GM12864 (cell line): ENCODE measurements around the gene KRT3.

Experiments used
- DNase-seq: peaks from one replicate; pipeline ENCODE4 v3.0.0-alpha.2; 2011; ENCODE audit warnings: low read depth
- H3K4me3 ChIP-seq: 2 replicates; pipeline ENCODE4 v1.5.1; 2011; ENCODE audit warnings: mild to moderate bottlenecking, low read depth, low read length, control low read depth
- CTCF ChIP-seq: IDR thresholded peaks from 2 replicates; pipeline ENCODE4 v1.5.1; 2011; ENCODE audit warnings: low read depth, mild to moderate bottlenecking, moderate library complexity, low read length, control low read depth, inconsistent platforms; ENCODE audit errors: missing control alignments

The KRT3 gene

DNA sequence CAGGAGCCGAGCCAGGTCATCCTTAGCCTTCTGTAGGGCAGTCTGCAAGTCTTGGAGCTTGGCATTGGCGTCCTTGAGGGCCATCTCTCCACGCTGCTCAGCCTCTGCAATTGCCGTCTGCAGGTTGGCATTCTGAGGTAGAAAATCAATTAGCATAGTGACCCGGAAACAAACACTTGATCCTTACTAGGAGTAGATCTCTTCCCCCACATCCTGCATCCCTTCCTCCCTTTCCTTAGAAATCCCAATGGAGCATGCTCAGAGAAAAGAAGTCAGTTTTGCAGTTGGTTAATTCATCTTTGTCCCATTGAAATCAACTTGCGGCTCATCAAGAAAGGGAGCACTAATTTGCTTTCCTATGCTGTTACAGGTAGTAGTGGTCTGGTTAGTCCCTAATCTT, 24.8 kb downstream of the KRT3 start:
- DNase-seq = no peak
- TF ChIP-seq CTCF = no peak
- H3K4me3 ChIP-seq = no peak overlapping the region

DNA sequence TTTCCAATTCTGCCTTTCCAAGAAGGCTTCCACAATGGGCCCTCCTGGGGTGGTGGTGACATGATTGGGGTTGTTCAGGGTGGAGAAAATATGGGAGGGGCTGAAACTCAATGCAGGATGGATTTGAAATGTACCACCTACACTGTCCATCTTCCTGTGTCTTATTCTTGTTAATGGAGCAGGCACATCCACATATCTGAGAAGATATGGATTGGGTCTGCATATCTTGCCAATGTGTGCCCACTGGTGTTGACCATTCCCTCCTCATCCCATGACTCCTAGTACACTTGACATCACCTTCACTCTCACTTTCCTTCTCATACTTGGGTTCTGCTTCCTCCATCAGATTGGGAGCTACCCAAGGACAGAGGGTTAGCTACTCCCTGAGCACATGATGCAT, 26.0 kb downstream of the KRT3 start:
- no peak for DNase-seq
- no peak for TF ChIP-seq CTCF
- H3K4me3 ChIP-seq = no peak overlapping the region

DNA sequence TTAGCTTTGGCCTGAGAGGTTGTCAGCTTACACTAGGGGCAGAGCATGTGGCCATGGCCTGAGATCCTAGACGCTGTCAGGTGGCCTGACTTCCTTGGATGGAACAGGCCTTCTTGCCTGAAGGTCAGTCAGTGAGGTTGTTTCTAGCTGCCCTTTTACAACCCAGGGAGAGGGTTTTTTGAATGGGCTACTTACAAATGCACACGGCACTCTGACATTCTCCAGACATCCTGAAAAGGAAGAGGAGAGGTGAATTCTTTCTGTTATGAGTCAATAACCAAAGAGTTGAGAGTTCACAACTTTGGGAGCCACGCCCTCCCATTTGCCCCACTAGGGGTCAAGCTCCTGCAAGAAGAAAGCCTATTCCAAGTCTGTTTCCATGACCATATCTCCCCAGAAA, 26.6 kb downstream of the KRT3 start:
- H3K4me3 ChIP-seq = no peak overlapping the region
- DNase-seq = no peak
- TF ChIP-seq CTCF = no peak

DNA sequence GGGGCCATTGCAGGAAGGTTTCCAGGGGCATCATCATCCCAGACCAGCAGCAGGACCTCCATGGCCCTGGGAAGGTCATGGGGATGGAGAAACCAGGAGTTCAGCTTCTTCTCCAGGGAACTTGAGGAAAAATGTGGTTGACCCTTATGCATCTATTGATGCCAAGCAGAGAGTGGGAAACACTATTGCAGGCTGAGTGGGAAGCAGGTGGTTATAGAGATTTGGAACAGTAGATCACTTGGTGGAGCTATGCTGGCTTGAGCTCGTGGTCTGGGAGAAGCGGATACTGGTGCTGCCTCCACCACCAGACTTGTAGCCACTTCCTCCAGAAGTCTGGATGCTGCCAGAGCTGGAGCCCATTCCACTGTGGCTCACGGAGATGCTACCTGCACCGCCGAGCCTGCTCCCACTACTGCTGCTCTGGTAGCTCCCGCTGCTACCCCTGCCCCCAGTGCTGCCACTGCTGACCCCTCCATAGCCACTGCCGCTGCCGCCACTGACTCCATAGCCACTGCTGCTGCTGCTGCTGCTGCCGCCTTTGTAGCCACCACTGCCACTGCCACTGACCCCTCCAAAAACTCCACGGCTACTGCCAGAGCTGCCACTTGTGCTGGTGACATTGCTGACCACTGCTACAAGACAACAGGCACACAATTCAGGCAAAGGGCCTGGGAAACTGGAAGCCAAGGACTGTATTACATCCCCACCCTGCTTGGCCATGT, 27.3 kb downstream of the KRT3 start:
- H3K4me3 ChIP-seq = no peak overlapping the region
- no peak for TF ChIP-seq CTCF
- DNase-seq = no peak

- no peak for TF ChIP-seq CTCF
- no peak overlapping the region for H3K4me3 ChIP-seq
These were observed 28.5 kb downstream of the KRT3 start for GRCh38 chr12:52767427-52767826.

GRCh38 chr12:52767020-52767379, 28.9 kb downstream of the KRT3 start:
- H3K4me3 ChIP-seq = no peak overlapping the region
- no peak for DNase-seq
- TF ChIP-seq CTCF = no peak

More at GRCh38 chr12:52767427-52767826, 28.5 kb downstream of the KRT3 start:
- DNase-seq = no peak

GRCh38 chr12:52766351-52767019, 29.4 kb downstream of the KRT3 start:
- no peak for DNase-seq
- TF ChIP-seq CTCF = no peak
- no peak overlapping the region for H3K4me3 ChIP-seq
